ENCODE data around the gene CREG2.
"Not testable (repeated sequence)": the region's sequence is repeated elsewhere in the genome, so short reads cannot be mapped to it uniquely, and the experiment has no call there.

The CREG2 gene

GRCh38 chr2:101356055-101356454 is 31.2 kb downstream of the CREG2 start:
- no peak overlapping the region for H4K8ac ChIP-seq (ENCODE audit: low read length)
- no peak overlapping the region for H3K4ac ChIP-seq (ENCODE audit: low read depth in 1 of 2, low read length in 2 of 2)
- H3K18ac ChIP-seq (ENCODE audit: low read depth in 1 of 2, low read length in 2 of 2): no peak overlapping the region
- no peak for DNase-seq
- H3K4me2 ChIP-seq (ENCODE audit: low read length, poor library complexity, severe bottlenecking): no peak overlapping the region
- no peak overlapping the region for H2BK12ac ChIP-seq (ENCODE audit: low read length in 2 of 2)
- H3K79me1 ChIP-seq (replicated peaks; ENCODE audit: low read length, poor library complexity, severe bottlenecking): no peaks in the 10 kb centered on the region
- H3K4me3 ChIP-seq (ENCODE audit: insufficient read depth in 1 of 2, low read depth in 1 of 2, low read length in 2 of 2): no peak overlapping the region
- H3K27me3 ChIP-seq (ENCODE audit: control insufficient read depth in 1 of 2, insufficient read depth in 1 of 2, low read length in 2 of 2): peaks cover 0 to 9% of the 10 kb centered on the region in 2 experiments
- no peaks in the 10 kb centered on the region for H3K9me3 ChIP-seq (ENCODE audit: control insufficient read depth, low read length)
- no peak overlapping the region for H2AFZ ChIP-seq (ENCODE audit: low read depth, low read length)
- H2BK120ac ChIP-seq (ENCODE audit: low read depth, low read length): no peak overlapping the region
- H2AK5ac ChIP-seq (ENCODE audit: low read length, severe bottlenecking): no peak overlapping the region
- no peak overlapping the region for H2BK5ac ChIP-seq (ENCODE audit: low read depth, low read length, poor library complexity, severe bottlenecking)
- no peak overlapping the region for H3K23ac ChIP-seq (ENCODE audit: low read length in 2 of 2)
- H2BK15ac ChIP-seq (ENCODE audit: low read depth, poor library complexity, severe bottlenecking): peak overlapping the region; percentile 80
- H3K36me3 ChIP-seq (ENCODE audit: control insufficient read depth in 1 of 2, insufficient read depth in 2 of 2, low read depth in 1 of 2, low read length in 2 of 2): no peaks in the 10 kb centered on the region
- H3K27ac ChIP-seq (ENCODE audit: low read length, poor library complexity, severe bottlenecking): no peak overlapping the region
- no peak overlapping the region for H3K9ac ChIP-seq (ENCODE audit: low read length)
- peaks cover 3% of the 10 kb centered on the region for H3K4me1 ChIP-seq (ENCODE audit: control insufficient read depth, insufficient read depth, low read depth, low read length)
- no peak overlapping the region for H3K14ac ChIP-seq (ENCODE audit: low read length in 2 of 2)
- 92% methylated on average over 6 of the region's 6 CpGs for WGBS
- H4K91ac ChIP-seq (ENCODE audit: low read length): peak overlapping the region; percentile 15

- H3K18ac ChIP-seq (ENCODE audit: low read depth in 1 of 2, low read length in 2 of 2): no peak overlapping the region
- no peak overlapping the region for H2AFZ ChIP-seq (ENCODE audit: low read depth, low read length)
- no peak overlapping the region for H4K8ac ChIP-seq (ENCODE audit: low read length)
- no peak overlapping the region for H3K4me3 ChIP-seq (ENCODE audit: insufficient read depth in 1 of 2, low read depth in 1 of 2, low read length in 2 of 2)
- peaks cover 0 to 9% of the 10 kb centered on the region in 2 experiments for H3K27me3 ChIP-seq (ENCODE audit: control insufficient read depth in 1 of 2, insufficient read depth in 1 of 2, low read length in 2 of 2)
- no peaks in the 10 kb centered on the region for H3K36me3 ChIP-seq (ENCODE audit: control insufficient read depth in 1 of 2, insufficient read depth in 2 of 2, low read depth in 1 of 2, low read length in 2 of 2)
- no peaks in the 10 kb centered on the region for H3K9me3 ChIP-seq (ENCODE audit: control insufficient read depth, low read length)
- no peaks in the 10 kb centered on the region for H3K79me1 ChIP-seq (replicated peaks; ENCODE audit: low read length, poor library complexity, severe bottlenecking)
- H3K9ac ChIP-seq (ENCODE audit: low read length): no peak overlapping the region
- H4K91ac ChIP-seq (ENCODE audit: low read length): no peak overlapping the region
- H2BK12ac ChIP-seq (ENCODE audit: low read length in 2 of 2): no peak overlapping the region
- H3K23ac ChIP-seq (ENCODE audit: low read length in 2 of 2): no peak overlapping the region
- DNase-seq: no peak
- no peak overlapping the region for H3K4ac ChIP-seq (ENCODE audit: low read depth in 1 of 2, low read length in 2 of 2)
- peaks cover 3% of the 10 kb centered on the region for H3K4me1 ChIP-seq (ENCODE audit: control insufficient read depth, insufficient read depth, low read depth, low read length)
- H3K4me2 ChIP-seq (ENCODE audit: low read length, poor library complexity, severe bottlenecking): no peak overlapping the region
- no peak overlapping the region for H3K27ac ChIP-seq (ENCODE audit: low read length, poor library complexity, severe bottlenecking)
- no peak overlapping the region for H2BK120ac ChIP-seq (ENCODE audit: low read depth, low read length)
- H2BK15ac ChIP-seq (ENCODE audit: low read depth, poor library complexity, severe bottlenecking): no peak overlapping the region
- H3K14ac ChIP-seq (ENCODE audit: low read length in 2 of 2): no peak overlapping the region
- no peak overlapping the region for H2AK5ac ChIP-seq (ENCODE audit: low read length, severe bottlenecking)
- no peak overlapping the region for H2BK5ac ChIP-seq (ENCODE audit: low read depth, low read length, poor library complexity, severe bottlenecking)
- 86% methylated on average over 9 of the region's 10 CpGs for WGBS
Observed at GRCh38 chr2:101355401-101356054, 31.8 kb downstream of the CREG2 start.

DNA sequence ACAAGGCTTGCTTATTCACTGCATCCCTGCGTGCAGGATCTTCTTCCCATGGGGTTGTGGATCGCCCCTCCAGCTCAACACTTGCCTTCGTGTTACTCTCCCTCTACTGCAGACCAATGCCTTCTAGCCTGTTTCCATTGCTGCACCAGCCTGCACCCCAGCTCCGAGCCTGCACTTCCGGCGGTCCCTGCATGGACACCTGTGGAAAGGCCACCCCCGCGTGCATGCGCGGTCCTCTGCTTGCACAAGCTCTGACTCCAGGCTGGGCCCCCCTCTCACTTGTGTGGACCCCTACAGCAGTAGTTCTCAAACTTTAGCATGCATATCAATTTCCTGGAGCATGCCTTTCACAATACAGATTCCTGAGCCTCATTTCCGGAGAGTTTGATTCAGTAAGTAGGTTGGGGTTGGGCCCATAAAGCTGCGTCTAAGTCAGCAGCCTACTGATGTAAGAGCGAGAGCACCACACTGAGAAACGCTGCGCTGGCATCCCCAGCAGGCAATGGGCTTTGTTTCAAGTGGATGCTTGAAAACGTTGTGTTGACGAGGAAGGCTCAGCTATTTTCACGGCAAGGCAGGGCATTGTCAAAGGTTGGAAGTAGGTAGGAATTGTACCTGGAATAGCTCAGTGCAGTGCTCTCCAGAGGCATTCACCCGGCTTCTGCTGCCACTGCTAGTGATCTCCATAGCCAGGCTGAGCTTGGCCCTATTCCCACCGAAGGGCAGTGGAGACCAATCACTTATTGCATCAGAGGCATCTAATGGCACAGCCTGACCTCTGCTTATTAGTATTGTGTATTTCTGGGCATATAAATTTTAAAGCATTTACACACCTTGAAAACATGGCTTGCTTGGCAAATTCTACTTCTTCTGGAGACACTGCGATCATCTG is 32.6 kb downstream of the CREG2 start:
- H2AK5ac ChIP-seq (ENCODE audit: low read length, severe bottlenecking): no peak overlapping the region
- WGBS: 92% methylated on average over 20 of the region's 21 CpGs
- no peak overlapping the region for H3K4me3 ChIP-seq (ENCODE audit: insufficient read depth in 1 of 2, low read depth in 1 of 2, low read length in 2 of 2)
- peak overlapping the region in 1 of 2 experiments; percentile 4 for H3K14ac ChIP-seq (ENCODE audit: low read length in 2 of 2)
- no peak overlapping the region for H4K8ac ChIP-seq (ENCODE audit: low read length)
- H3K9ac ChIP-seq (ENCODE audit: low read length): no peak overlapping the region
- no peak overlapping the region for H3K4me2 ChIP-seq (ENCODE audit: low read length, poor library complexity, severe bottlenecking)
- no peak for DNase-seq
- no peak overlapping the region for H2BK5ac ChIP-seq (ENCODE audit: low read depth, low read length, poor library complexity, severe bottlenecking)
- no peak overlapping the region for H4K91ac ChIP-seq (ENCODE audit: low read length)
- no peak overlapping the region for H3K4ac ChIP-seq (ENCODE audit: low read depth in 1 of 2, low read length in 2 of 2)
- no peak overlapping the region for H2AFZ ChIP-seq (ENCODE audit: low read depth, low read length)
- H3K36me3 ChIP-seq (ENCODE audit: control insufficient read depth in 1 of 2, insufficient read depth in 2 of 2, low read depth in 1 of 2, low read length in 2 of 2): no peaks in the 10 kb centered on the region
- no peaks in the 10 kb centered on the region for H3K9me3 ChIP-seq (ENCODE audit: control insufficient read depth, low read length)
- no peak overlapping the region for H3K18ac ChIP-seq (ENCODE audit: low read depth in 1 of 2, low read length in 2 of 2)
- no peak overlapping the region for H3K23ac ChIP-seq (ENCODE audit: low read length in 2 of 2)
- no peak overlapping the region for H2BK12ac ChIP-seq (ENCODE audit: low read length in 2 of 2)
- peaks cover 3% of the 10 kb centered on the region for H3K4me1 ChIP-seq (ENCODE audit: control insufficient read depth, insufficient read depth, low read depth, low read length)
- no peaks in the 10 kb centered on the region for H3K79me1 ChIP-seq (replicated peaks; ENCODE audit: low read length, poor library complexity, severe bottlenecking)
- H3K27ac ChIP-seq (ENCODE audit: low read length, poor library complexity, severe bottlenecking): no peak overlapping the region
- no peak overlapping the region for H2BK120ac ChIP-seq (ENCODE audit: low read depth, low read length)
- peaks cover 0 to 9% of the 10 kb centered on the region in 2 experiments for H3K27me3 ChIP-seq (ENCODE audit: control insufficient read depth in 1 of 2, insufficient read depth in 1 of 2, low read length in 2 of 2)
- no peak overlapping the region for H2BK15ac ChIP-seq (ENCODE audit: low read depth, poor library complexity, severe bottlenecking)

DNA sequence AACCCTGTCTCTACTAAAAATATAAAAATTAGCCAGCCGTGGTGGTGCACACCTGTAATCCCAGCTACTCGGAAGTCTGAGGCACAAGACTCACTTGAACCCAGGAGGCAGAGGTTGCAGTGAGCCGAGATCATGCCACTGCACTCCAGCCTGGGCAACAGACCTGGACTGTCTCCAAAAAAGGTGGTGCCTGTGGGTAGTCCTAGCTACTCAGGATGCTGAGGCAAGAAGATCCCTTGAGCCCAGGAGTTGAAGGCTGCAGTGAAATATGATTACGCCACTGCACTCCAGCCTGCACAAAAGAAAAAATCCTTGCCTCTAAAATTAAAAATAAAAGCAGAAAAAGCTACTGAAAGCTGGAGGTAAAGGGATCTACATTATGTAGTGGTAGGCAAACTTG is 34.7 kb downstream of the CREG2 start:
- 84% methylated on average over 3 of the region's 4 CpGs for WGBS
- H3K9ac ChIP-seq (ENCODE audit: low read length): not testable (repeated sequence)

More for the DNA sequence above, 34.7 kb downstream of the CREG2 start:
- not testable (repeated sequence) for H3K4ac ChIP-seq (ENCODE audit: low read depth in 1 of 2, low read length in 2 of 2); H3K18ac ChIP-seq (ENCODE audit: low read depth in 1 of 2, low read length in 2 of 2); H3K4me1 ChIP-seq (ENCODE audit: control insufficient read depth, insufficient read depth, low read depth, low read length); H4K8ac ChIP-seq (ENCODE audit: low read length); H3K27ac ChIP-seq (ENCODE audit: low read length, poor library complexity, severe bottlenecking); DNase-seq; H3K9me3 ChIP-seq (ENCODE audit: control insufficient read depth, low read length); H3K4me2 ChIP-seq (ENCODE audit: low read length, poor library complexity, severe bottlenecking); H2BK5ac ChIP-seq (ENCODE audit: low read depth, low read length, poor library complexity, severe bottlenecking); H3K79me1 ChIP-seq (replicated peaks; ENCODE audit: low read length, poor library complexity, severe bottlenecking); H2BK15ac ChIP-seq (ENCODE audit: low read depth, poor library complexity, severe bottlenecking); H4K91ac ChIP-seq (ENCODE audit: low read length); H3K14ac ChIP-seq (ENCODE audit: low read length in 2 of 2); H2AK5ac ChIP-seq (ENCODE audit: low read length, severe bottlenecking); H3K23ac ChIP-seq (ENCODE audit: low read length in 2 of 2); H3K27me3 ChIP-seq (ENCODE audit: control insufficient read depth in 1 of 2, insufficient read depth in 1 of 2, low read length in 2 of 2); H2BK12ac ChIP-seq (ENCODE audit: low read length in 2 of 2); H3K4me3 ChIP-seq (ENCODE audit: insufficient read depth in 1 of 2, low read depth in 1 of 2, low read length in 2 of 2); H3K36me3 ChIP-seq (ENCODE audit: control insufficient read depth in 1 of 2, insufficient read depth in 2 of 2, low read depth in 1 of 2, low read length in 2 of 2); H2BK120ac ChIP-seq (ENCODE audit: low read depth, low read length); H2AFZ ChIP-seq (ENCODE audit: low read depth, low read length)
